Measurements from ENCODE around the gene ANTXR1.

DNA sequence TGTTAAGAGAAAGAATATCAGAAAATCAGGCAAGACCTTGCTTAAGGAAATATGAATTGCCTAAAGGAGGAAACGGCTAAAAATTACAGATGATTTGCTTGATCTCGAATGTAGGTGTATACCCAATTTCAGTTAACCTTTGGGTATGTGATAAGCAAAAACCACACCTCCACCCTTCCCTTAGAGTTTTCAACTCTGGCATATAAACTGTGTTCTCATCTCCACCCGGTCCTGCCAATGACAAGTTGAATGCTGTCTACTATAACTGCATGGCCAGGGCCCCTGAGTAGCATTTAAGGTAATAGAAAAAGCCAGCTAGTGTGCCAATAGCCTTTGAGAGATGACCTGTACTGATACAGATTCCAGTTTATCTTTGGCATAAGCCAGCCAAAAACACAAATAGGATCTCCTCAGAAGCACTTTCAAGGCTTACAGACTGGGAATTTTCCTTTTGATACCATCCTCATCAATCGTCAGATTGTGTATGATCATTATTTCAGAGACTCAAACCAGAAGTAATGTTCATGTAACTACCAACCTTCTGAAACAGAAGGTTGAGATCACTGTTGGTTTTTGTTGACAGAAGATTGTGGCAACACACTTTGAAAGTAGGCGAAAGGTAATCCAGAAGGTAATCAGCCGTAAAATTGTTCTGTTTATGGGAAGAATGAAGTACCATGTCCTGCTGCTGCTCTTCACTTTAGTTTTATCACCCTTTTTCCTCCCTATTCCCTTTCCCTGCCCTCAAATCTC, 211.0 kb downstream of the ANTXR1 start:
- TF ChIP-seq EP300 (IDR thresholded peaks at IDR 0.05; ENCODE audit: low read depth): no peak
- TF ChIP-seq, protein P1, sequence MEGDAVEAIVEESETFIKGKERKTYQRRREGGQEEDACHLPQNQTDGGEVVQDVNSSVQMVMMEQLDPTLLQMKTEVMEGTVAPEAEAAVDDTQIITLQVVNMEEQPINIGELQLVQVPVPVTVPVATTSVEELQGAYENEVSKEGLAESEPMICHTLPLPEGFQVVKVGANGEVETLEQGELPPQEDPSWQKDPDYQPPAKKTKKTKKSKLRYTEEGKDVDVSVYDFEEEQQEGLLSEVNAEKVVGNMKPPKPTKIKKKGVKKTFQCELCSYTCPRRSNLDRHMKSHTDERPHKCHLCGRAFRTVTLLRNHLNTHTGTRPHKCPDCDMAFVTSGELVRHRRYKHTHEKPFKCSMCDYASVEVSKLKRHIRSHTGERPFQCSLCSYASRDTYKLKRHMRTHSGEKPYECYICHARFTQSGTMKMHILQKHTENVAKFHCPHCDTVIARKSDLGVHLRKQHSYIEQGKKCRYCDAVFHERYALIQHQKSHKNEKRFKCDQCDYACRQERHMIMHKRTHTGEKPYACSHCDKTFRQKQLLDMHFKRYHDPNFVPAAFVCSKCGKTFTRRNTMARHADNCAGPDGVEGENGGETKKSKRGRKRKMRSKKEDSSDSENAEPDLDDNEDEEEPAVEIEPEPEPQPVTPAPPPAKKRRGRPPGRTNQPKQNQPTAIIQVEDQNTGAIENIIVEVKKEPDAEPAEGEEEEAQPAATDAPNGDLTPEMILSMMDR (IDR thresholded peaks at IDR 0.05): no peak
